Neural progenitor cell (in vitro differentiated cells): ENCODE measurements around the gene CETP.

Experiments
- CTCF ChIP-seq: fragments of 200-600 bp; sonication (generic); IDR thresholded peaks from 2 replicates; pipeline ENCODE4 v1.5.1; 2017; ENCODE audit warnings: antibody characterized with exemption, mild to moderate bottlenecking
- EZH2 ChIP-seq: fragments of 200-600 bp; sonication (generic); IDR thresholded peaks from 2 replicates; pipeline ENCODE4 v1.6.1; 2017; ENCODE audit warnings: antibody characterized with exemption, mild to moderate bottlenecking, moderate library complexity
- EZH2phosphoT487 ChIP-seq: fragments of 200-600 bp; sonication (generic); IDR thresholded peaks from 2 replicates; pipeline ENCODE4 v1.6.1; 2017; ENCODE audit warnings: antibody characterized with exemption

DNA sequence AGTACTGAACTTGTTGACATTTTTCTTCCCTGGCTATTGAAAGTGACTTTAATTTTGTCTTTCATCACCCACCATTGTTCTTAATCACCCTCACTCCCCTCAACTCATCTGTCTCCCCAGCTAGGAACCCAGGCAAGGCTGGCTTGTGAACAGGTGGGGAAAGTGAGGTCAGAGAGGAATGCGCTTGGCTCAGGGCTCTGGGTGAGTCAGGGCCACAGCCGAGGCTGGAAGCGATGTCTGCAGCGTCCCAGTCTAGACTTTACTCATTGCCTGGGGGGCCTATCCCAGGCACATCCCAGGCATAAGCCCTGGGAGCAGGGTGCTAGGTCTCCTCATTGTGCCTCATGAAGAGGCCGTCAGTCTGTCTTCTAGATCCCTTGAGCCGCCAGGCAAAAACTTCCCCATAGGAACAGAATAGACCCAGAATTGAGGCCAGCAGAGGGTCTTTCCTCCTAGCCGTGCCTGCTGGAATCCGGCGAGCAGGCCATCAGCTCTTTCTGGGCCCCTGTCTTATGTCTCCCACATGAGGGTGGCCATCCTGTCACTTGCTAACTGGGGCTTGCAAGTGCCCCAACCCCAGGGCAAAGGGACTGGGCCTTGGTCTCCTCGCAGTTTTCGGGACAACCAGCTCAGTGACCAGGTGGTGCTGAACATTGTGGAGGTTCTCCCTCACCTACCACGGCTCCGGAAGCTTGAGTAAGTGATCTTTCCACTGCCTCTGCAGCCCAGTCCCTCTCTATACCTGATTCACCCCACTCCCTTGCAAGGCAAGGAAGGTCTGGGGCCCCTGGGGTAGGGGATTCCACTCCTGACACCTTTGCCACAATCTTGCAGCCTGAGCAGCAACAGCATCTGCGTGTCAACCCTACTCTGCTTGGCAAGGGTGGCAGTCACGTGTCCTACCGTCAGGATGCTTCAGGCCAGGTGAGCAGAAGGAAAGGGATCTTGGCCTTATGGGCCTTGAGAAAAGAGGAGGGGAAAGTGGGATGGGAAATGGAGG, 67.7 kb downstream of the CETP start:
- TF ChIP-seq CTCF (no peak), EZH2phosphoT487 (no peak), EZH2 (no peak)
